Measurements from ENCODE around the gene BASP1. TPM values are rescaled to one million over a fixed set of nuclear protein-coding genes. Genes with fewer than 3 reads are reported as not detected.

BASP1 gene
- polyA plus RNA-seq, 1 donor from 2014 or later = 974 TPM

- TF ChIP-seq TAF1 (IDR thresholded peaks at IDR 0.05; ENCODE audit: low read depth) (no peak), RAD21 (conservative IDR thresholded peaks at IDR 0.05) (no peak), REST (IDR thresholded peaks at IDR 0.05; ENCODE audit: borderline replicate concordance) (no peak), POLR2AphosphoS5 (IDR thresholded peaks at IDR 0.05) (no peak), MXI1 (conservative IDR thresholded peaks at IDR 0.05; ENCODE audit: poor library complexity, severe bottlenecking) (no peak), EZH2 (IDR thresholded peaks at IDR 0.05; ENCODE audit: borderline replicate concordance, insufficient read depth, low read length, poor library complexity, severe bottlenecking) (no peak), EP300 (conservative IDR thresholded peaks at IDR 0.05; ENCODE audit: poor library complexity, severe bottlenecking) (no peak), SMC3 (conservative IDR thresholded peaks at IDR 0.05; ENCODE audit: poor library complexity) (no peak), CTCF (IDR thresholded peaks at IDR 0.05; ENCODE audit: poor library complexity, severe bottlenecking) (no peak)
- H3K9me3 ChIP-seq (ENCODE audit: low read length) = no peaks in the 10 kb centered on the region
- no peak overlapping the region for H3K9ac ChIP-seq (ENCODE audit: low read length)
- H3K4me3 ChIP-seq (ENCODE audit: low read length) = no peak overlapping the region
- no peaks in the 10 kb centered on the region for H3F3A ChIP-seq (ENCODE audit: insufficient read depth, low read length, poor library complexity, severe bottlenecking)
- no peak overlapping the region for H3K4me2 ChIP-seq (ENCODE audit: low read length)
- no peaks in the 10 kb centered on the region for H4K20me1 ChIP-seq (ENCODE audit: insufficient read depth)
- H3K27ac ChIP-seq (ENCODE audit: low read length) = no peak overlapping the region
- no peaks in the 10 kb centered on the region for H3K79me2 ChIP-seq (replicated peaks; ENCODE audit: insufficient read depth, low read length)
- no peaks in the 10 kb centered on the region for H3K9me2 ChIP-seq (ENCODE audit: insufficient read depth, low read length)
- H3K27me3 ChIP-seq (ENCODE audit: insufficient read depth, low read depth, low read length) = no peaks in the 10 kb centered on the region
- no peak overlapping the region for H2AFZ ChIP-seq (ENCODE audit: low read depth, low read length)
- no peaks in the 10 kb centered on the region for H3K36me3 ChIP-seq (ENCODE audit: insufficient read depth, low read length)
Observed at GRCh38 chr5:17304282-17304681, 86.9 kb downstream of the BASP1 start.

GRCh38 chr5:17305017-17305416, 87.6 kb downstream of the BASP1 start:
- H3K9me2 ChIP-seq (ENCODE audit: insufficient read depth, low read length) = no peaks in the 10 kb centered on the region
- TF ChIP-seq MXI1 (conservative IDR thresholded peaks at IDR 0.05; ENCODE audit: poor library complexity, severe bottlenecking) = no peak
- TF ChIP-seq RAD21 (conservative IDR thresholded peaks at IDR 0.05) = no peak
- TF ChIP-seq POLR2AphosphoS5 (IDR thresholded peaks at IDR 0.05) = no peak
- H3K9me3 ChIP-seq (ENCODE audit: low read length) = no peaks in the 10 kb centered on the region
- H3K36me3 ChIP-seq (ENCODE audit: insufficient read depth, low read length) = no peaks in the 10 kb centered on the region
- no peaks in the 10 kb centered on the region for H4K20me1 ChIP-seq (ENCODE audit: insufficient read depth)
- no peaks in the 10 kb centered on the region for H3K79me2 ChIP-seq (replicated peaks; ENCODE audit: insufficient read depth, low read length)
- no peak overlapping the region for H2AFZ ChIP-seq (ENCODE audit: low read depth, low read length)
- no peaks in the 10 kb centered on the region for H3K27me3 ChIP-seq (ENCODE audit: insufficient read depth, low read depth, low read length)
- H3K4me2 ChIP-seq (ENCODE audit: low read length) = no peak overlapping the region
- H3K9ac ChIP-seq (ENCODE audit: low read length) = no peak overlapping the region
- H3K27ac ChIP-seq (ENCODE audit: low read length) = no peak overlapping the region
- no peak overlapping the region for H3K4me3 ChIP-seq (ENCODE audit: low read length)
- no peaks in the 10 kb centered on the region for H3F3A ChIP-seq (ENCODE audit: insufficient read depth, low read length, poor library complexity, severe bottlenecking)

Data from neural cell (in vitro differentiated cells).